Endothelial cell of umbilical vein (primary cell): Measurements from ENCODE around the gene SLC2A2.

ENCODE experiments used
- CTCF ChIP-seq, 2 donors: IDR thresholded peaks; 1 replicate in 1 of 2; 2 replicates in 1 of 2; pipeline ENCODE4 v1.5.1; 2011; ENCODE audit warnings: low read length in 2 of 2, mild to moderate bottlenecking in 2 of 2, moderate library complexity in 2 of 2, control low read depth in 1 of 2, inconsistent platforms in 1 of 2, low read depth in 1 of 2; ENCODE audit not compliant: insufficient read depth in 1 of 2; ENCODE audit errors: extremely low read depth in 1 of 2
- EZH2 ChIP-seq: IDR thresholded peaks from 2 replicates; pipeline ENCODE4 v1.6.1; 2012; ENCODE audit warnings: borderline replicate concordance, low read depth, mild to moderate bottlenecking, moderate library complexity, low read length, inconsistent platforms; ENCODE audit not compliant: severe bottlenecking
- MAX ChIP-seq: IDR thresholded peaks from 2 replicates; pipeline ENCODE4 v1.6.1; 2011; ENCODE audit not compliant: insufficient read depth, insufficient read length

GRCh38 chr3:171023566-171023965 is 3.0 kb downstream of the SLC2A2 start:
- TF ChIP-seq EZH2 = no peak
- TF ChIP-seq CTCF (IDR thresholded peaks at IDR 0.05; ENCODE audit: extremely low read depth in 1 of 2, insufficient read depth in 1 of 2, low read depth in 1 of 2, low read length in 2 of 2) = no peak
- no peak for TF ChIP-seq MAX
